Measurements from ENCODE around the gene GNPTG.

Gene GNPTG

DNA sequence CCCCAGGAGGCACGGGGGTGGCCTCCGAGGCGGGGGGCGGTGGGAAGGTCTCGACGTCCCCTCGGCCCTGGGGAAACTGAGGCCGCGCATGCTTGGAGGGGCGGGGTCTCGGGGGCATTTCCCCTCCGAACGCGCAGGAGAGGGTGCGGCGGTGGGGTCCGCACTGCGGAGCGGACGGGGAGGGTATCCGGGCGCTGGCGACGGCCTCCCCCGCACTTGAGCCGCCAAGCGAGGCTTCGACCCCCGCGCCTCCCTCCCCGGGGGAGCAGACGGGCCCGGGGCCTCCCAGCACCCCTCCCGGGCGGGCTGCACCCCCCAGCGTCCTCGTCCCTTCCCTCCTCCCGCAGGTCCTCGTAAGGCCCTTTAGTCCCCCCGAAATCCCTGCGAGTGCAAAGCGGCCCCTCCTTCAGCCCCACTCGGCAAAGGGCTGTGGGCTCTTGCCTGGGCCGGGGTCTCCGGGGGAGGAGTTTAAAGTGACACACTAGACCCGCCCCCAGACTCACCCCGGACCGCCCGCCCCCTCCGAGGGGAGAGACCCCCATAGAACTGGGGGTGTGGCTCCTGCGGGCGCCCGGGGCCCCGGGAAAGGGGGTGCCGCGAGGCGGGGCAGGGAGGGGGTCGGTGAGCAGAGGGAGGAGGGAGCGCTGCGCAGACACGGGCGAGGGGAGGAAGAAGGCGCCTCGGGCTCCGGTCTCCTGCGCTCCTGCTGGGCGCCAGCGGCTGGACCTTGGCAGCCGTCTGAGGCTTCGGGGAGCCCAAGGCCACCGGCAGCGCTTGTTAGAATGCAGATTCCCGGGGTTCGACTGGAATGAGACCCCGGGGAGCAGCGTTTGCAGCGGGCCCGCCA is 17.7 kb upstream of the GNPTG start:
- DNase-seq (ENCODE audit: low read depth), result no peak

DNA sequence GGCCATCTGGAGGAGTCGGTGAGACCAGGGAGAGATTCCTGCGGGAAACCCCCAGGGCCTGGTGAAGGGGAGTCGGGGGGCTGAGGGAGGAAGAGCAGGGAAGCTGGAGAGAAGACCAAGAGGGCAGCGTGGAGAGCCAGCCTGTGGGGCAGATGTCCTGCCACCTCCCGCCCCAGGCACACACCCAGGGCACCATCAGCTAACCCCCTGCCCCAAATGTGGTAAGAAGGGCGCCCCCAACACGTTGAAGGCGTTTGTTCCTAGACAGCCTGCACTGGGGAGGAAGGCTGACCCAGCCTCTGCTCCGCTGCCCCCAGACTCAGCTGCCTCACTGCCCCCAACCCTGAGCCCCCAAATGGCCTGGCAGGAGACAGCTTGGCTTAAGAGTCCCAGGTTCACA is 17.0 kb upstream of the GNPTG start:
- DNase-seq (ENCODE audit: low read depth), result no peak

DNA sequence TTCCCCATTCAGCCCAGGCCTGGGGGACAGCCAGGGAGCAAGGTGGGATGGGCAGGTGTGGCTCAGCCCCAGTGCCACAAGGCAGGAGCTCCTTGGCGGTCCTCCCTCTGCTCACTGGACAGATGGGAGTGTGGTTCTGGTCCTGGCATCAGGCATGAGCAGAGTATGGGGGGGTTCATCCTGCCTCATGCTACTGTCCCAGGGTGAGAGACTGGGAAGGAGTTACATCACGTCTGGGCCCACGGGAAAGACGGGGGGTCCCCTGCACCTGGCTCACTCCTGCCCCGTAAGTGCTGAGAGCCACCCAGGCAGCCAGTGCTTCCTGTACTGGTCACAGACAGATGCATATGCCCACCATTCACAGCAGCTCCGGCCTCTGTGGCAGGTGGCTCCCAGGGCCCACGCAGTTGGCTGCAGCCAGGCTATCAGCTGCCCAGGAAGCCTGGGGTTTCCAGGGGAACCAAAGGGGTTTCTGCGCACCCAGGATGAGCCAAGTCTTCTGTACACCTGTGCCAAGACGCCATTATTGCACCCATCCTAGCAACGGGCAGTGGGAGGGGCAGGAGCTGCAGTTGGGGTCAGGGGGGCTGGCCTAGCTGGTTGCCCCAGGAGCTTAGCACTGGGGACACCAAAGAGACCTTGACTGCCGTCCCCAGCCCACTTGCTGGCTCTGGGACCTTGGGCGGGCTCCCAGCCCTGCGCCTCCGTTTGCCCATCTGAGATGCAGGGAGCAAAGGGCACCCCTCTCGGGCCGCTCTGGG is 16.3 kb upstream of the GNPTG start:
- no peak for DNase-seq (ENCODE audit: low read depth)

DNA sequence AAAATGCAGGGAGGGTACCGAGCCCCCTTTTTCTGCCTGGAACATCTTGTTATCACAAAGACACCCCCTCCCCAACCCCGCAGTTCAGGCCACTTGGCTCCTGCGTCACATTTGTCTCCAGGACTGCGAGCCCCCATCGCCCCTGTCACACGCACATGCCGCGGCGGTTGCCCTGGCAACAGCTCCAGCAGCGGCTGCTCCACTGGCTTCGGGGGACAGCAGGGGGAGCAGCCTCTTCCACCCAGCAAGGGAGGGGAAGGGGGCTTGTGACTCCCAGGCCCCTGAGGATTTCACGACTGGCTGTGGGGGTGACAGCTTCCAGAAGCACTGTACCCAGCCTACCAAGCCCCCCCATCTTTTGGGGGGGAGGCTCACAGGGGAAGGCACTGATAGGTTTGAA is 15.7 kb upstream of the GNPTG start:
- no peak for DNase-seq (ENCODE audit: low read depth)

DNA sequence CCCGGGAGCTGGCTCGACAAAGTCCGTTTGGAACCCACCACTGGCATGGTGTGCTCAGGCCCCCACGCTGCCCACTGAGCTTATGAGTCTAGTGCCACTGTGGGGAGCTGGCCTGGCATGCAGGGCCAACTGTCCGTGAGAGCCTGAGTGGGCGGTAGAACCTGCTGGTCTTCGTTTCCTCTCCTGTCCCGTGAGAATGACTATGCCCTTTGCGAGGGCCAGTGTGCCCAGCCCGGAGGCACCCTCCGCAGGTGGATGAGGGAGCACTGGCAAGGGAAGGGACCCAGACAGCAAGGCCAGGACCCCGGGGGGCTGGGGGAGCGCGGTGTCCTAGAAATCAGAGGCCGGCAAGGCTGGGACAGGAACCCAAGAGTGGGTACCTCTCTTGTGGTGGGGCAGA is 15.1 kb upstream of the GNPTG start:
- no peak for DNase-seq (ENCODE audit: low read depth)

DNA sequence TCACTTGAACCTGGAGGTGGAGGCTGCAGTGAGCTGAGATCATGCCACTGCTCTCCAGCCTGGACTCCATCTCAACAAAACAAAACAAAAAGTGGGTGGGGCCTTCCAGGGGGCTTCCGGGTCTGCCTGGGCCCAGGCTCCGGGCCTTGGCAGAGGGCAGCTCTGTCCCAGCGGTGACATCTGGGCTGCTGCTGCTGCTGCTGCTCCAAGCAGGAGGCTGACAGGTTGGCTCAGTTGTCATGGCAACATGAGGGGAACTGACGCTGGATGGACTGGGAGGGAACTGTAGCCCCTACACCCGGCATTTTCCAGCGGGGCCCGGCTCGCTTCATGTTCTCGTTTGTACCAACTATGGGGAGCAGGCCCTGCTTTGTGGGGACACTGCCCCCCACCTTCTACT is 14.2 kb upstream of the GNPTG start:
- DNase-seq (ENCODE audit: low read depth), result no peak

DNA sequence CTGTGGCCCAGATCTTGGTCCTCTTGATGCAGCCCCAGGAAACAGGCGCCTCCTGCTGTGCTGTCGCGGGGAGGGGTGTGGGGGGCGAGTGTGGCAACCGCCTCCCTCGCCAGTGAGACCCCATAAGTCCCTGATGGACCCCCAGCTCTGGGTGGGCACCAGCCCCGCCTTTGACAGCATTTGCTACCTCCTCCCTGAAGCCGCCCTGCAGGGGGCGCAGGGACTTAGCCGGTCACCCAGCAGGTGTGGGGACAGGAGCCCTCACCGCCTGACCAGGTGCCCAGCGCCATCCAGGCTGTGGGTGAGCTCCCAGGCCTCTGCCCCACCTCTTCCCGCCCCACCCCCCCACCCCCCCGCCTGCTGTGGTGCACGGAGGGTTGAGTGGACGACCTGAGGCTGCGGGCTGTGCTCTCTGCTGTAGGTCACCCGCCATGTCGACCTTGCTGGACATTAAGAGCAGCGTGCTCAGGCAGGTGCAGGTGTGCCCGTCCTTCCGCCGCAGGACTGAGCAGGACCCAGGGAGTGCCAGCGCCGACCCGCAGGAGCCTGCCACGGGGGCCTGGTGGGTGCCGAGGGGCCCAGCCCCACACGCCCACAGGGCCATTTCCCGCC is 13.5 kb upstream of the GNPTG start:
- DNase-seq (ENCODE audit: low read depth), result no peak

DNA sequence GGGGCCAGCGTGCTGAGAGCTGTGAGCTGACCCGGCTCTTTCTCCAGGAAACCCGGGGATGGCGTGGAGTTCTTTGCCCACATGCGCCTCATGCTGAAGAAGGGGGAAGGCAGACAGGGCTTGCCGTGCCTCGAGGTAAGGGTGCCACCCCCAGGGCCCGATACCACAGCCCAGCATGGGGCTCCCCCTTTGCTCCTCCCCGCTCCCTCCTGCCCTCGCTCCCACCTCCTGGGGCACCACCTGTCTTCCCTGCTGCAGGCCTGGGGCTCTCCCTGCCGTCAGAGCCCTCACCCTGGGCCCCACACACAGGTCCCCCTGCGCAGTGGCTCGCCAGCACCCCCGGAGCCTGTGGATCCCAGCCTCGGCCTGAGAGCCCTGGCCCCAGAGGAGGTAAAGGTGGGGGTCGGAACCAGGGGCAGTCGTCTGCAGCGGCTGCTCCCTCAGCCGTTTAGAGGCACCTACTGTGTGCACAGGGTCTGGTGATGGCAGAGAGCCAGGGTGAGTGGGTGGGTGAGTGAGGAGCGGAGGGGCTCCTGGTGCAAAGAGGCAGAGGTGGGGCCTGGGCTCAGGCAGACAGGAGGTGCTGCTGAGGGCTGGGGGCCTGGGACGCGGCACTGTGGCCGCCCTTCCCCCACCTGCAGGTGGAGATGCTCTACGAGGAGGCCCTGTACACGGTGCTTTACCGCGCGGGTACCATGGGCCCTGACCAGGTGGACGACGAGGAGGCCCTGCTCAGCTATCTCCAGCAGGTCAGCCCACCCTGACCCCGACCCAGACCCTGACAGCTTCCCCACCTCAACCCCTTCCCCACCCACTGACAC is 12.7 kb upstream of the GNPTG start:
- no peak for DNase-seq (ENCODE audit: low read depth)

DNA sequence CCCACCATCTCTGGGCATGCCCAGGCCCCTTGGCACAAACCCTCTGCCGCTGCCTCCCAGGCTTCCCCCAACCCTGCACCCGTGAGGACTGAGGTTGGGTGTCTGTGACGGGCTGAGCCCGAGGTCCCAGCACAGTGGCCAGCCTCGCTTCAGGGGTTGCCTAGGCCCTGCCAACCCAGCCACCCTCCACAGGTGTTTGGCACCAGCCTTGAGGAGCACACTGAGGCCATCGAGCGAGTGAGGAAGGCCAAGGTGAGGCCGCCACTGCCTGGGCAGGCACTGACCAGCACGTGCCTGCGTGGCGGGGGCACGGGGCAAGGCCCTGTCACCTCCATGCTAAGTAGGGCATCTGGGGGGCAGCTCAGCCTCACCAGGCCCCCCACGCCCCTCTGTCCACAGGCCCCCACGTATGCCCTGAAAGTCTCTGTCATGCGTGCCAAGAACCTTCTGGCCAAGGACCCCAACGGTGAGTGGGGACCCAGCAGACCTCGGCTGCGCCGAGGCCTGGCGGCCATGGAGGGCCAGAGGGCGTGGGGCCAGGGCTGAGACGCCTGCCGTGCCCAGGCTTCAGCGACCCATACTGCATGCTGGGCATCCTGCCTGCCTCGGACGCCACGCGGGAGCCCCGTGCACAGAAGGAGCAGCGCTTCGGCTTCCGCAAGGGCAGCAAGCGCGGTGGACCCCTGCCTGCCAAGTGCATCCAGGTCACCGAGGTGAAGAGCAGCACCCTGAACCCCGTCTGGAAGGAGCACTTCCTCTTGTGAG is 10.8 kb upstream of the GNPTG start:
- no peak for DNase-seq (ENCODE audit: low read depth)

DNA sequence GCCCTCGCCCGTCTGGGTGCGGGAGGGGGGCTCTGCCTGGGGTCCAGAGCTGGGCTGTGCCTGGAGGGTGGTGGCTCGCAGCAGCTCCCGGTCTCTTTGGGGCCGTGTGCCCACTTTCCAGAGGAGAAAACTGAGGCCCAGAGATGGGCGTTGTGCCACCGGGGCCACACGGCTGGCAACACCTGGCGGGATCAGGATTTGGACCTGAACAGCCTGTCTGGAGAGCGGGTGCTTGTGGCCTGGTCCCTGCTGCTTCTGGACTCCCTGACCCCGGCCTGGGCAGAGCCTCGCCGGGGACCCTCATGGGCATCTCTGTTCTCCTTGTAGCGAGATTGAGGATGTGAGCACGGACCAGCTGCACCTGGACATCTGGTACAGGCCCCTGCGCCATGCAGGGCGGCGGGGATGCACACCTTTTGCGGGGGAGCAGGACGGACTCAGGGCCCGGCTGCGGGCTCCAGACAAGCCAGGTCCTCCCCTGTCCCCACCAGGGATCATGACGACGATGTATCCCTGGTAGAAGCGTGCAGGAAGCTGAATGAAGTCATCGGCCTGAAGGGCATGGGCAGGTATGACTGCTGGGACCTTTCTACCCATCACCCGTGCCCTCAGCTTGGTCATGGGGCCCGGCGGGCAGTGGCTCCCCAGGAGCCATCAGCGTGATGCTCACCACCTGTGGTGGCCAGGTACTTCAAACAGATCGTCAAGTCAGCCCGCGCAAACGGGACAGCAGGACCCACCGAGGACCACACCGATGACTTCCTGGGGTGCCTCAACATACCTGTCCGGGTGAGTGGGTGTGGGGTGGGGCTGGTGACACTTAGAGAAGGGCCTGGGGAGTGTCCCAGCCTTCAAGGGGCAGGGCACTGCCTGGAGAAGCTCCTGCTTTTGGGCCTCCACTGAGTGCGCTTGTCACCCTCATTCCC is 10.0 kb upstream of the GNPTG start:
- no peak for DNase-seq (ENCODE audit: low read depth)

DNA sequence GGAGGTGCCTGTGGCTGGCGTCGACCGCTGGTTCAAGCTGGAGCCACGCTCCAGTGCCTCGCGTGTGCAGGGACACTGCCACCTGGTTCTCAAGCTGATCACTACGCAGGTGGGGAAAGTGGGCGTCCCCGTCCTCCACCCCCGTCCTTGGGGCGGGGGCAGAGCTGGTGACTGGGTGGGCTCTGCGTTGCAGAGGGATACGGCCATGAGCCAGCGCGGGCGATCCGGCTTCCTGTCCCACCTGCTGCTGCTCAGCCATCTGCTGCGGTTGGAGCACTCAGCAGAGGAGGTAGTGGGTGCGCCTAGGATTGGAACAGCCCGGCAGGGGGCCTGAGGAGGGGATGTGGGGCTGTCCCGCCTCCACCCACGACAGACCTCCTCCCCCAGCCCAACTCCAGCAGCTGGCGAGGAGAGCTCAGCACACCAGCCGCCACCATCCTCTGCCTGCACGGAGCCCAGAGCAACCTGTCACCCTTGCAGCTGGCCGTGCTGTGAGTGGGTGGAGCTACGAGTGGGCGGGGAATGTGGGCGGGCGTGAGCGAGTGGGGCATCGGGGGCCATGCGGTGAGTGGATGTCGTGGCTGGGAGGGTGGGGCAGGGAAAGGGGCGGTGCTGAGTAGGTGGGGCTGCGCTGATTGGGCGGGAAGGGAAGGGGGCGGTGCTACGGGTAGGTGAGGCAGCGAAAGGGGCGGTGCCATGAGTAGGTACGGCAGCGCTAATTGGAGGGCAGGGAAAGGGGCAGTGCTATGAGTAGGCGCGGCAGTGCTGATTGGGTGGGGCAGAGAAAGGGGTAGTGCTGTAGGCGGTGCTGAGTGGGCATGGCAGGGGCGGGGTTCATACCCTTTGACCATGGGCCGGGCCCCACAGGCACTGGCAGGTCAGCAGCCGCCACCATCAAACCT is 9.0 kb upstream of the GNPTG start:
- peak; percentile 64 for DNase-seq (ENCODE audit: low read depth)

DNA sequence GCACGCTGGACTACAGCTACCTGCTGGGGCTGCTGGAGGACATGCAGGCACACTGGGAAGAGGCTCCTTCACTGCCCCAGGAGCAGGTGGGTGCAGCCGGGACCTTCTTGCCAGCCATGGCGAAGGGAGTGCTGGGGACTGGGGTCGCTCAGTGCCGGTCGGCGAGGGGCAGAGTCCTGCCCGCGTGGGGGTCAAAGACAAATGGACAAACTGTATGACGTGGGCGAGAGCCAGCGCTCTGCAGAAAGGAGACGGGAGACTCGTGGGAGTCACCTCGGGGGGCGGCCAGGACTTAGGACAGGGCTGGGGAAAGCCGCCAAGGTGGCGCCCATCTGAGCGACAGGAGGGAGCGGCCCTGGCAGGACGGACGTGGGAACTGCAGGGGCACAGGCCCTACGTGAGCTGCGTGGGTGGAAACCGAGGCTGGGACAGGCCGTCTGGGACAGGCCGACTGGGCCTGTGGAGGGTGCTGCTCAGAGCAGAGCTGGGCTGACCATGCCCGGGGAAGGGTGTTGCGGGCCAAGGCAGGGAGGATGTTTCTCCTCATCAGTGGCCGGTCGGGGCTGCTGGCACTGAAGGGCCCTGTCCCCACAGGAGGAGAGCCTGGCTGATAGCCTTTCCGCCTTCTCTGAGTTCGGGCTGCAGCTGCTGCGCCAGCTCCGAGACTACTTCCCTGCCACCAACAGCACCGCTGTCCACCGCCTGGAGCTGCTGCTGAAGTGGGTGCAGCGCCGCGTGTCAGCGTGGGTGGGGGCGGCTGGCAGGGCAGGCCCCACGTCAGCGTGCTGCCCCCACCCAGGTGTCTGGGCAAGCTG is 8.1 kb upstream of the GNPTG start:
- no peak for DNase-seq (ENCODE audit: low read depth)

DNA sequence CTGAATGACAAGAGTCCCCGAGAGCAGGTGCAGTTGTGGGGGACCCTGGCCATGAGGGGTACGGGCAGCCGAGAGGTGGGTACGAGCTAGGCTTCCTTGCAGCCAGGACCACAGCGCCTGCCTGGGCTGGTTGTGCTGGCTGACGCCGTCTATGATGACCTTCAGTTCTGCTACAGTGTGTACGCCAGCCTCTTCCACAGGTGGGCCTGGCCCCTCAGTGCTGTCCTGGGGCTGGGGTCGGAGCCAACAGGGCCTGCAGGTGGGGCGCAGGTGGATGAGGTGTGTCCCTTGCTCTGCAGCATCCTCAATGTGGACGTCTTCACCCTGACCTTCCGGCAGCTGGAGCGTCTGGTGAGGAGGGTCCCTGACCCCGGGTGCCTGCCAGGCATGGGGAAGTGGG is 7.2 kb upstream of the GNPTG start:
- DNase-seq (ENCODE audit: low read depth), result no peak

DNA sequence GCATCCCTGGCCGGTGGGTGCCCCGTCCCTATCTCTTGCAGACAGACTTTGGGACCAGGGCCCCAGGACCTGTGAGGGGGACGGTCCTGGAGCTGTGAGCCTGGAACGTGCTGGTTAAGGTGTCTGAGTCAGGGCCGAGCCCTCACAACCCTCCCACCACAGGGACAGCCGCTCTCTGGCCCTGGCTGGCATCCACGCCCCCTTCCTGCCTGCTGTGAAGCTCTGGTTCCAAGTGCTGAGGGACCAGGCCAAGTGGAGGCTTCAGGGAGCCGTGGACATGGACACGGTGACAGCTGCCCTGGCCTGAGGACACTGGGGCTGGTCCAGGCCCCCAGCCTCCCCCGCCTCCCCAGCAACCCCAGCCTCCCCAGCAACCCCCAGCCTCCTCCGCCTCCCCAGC is 6.6 kb upstream of the GNPTG start:
- DNase-seq (ENCODE audit: low read depth), result no peak

DNA sequence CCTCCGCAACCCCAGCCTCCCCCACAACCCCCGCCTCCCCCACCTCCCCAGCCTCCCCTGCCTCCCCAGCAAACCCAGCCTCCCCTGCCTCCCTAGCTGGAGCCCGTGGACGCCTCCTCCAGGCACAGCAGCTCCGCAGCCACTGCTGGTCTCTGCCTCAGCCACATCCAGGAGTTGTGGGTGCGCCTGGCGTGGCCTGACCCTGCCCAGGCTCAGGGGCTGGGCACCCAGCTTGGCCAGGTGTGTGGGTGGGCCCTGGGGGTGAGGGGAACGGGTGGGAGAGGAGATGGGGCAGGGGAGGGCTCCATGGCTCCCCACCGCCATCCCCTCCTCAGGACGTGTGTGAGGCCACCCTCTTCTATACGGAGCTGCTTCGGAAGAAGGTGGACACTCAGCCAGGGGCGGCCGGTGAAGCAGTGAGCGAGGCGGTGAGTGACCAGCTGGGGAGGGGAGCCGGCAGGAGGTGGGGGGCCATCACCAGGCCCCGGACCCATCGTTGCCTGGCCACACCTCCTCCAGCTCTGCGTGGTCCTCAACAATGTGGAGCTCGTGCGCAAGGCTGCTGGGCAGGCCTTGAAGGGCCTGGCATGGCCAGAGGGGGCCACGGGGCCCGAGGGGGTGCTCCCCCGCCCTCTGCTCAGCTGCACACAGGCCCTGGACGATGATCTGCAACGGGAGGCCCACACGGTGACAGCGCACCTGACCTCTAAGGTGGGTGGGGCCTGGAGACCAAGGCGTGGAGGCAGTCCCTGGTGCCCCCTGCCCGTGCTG is 5.9 kb upstream of the GNPTG start:
- DNase-seq (ENCODE audit: low read depth), result no peak

DNA sequence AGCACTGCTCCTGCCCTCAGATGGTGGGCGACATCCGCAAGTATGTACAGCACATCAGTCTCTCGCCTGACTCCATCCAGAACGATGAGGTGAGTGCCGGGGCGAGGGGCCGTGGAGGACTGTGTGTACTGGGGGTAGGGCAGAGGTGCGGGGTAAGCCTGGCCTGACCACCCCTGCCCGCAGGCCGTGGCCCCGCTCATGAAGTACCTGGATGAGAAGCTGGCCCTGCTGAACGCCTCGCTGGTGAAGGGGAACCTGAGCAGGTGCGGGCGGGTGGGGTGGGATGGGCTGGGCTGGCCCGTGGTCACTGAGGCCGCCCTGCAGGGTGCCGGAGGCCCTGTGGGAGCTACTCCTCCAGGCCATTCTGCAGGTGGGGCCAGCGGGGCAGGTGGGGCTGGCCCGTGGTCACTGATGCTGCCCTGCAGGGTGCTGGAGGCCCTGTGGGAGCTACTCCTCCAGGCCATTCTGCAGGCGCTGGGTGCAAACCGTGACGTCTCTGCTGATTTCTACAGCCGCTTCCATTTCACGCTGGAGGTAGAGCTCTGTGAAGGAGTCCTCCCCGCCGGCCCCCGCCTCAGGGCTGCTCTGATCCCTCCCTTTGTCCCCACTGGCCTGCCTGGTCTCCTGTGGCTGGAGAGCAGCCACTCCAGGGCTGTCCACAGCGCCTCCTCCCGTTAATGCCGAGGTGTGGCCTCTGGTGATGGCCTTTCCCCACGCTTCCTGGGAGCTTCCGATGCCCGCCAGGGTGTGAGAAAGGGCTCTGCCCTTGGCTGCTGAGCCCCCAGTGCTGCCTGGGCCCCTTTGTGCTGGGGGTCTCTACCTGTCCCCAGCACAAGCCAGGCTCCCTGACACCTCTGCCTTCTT is 5.1 kb upstream of the GNPTG start:
- no peak for DNase-seq (ENCODE audit: low read depth)
